Measurements from ENCODE around the gene SFMBT2. TPM values are rescaled to one million over a fixed set of nuclear protein-coding genes. Genes with fewer than 3 reads are reported as not detected.

SFMBT2 gene
- total RNA-seq, 4 donors from 2014 or later, result 7.6 to 15.4 (median 10.8) TPM

DNA sequence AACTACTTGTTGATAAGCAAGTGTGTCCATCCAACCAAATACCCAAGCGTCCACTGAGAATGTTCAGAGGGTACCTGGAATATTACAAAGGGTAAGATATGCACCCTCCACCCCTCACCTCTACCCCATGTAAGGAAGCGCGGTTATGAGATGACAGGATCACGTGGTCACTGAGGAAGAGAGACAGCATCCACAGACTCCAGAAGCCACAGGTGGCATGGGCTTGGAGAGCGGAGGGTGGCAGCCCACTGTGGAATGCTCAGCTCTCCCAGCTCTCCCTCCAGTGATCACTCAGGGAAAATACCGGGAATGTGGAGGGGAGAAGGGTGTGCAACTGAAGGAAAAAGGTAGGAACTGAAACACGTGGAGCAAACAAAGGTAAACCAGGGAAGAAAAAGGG is 25.7 kb downstream of the SFMBT2 start:
- no peak for DNase-seq (ENCODE audit: extremely low spot score)
- 77% methylated on average over 6 of the region's 7 CpGs for WGBS
- Histone ChIP-seq H3K27me3 (no peaks in the 10 kb centered on the region), H3K9me3 (no peaks in the 10 kb centered on the region), H3K36me3 (peaks cover 8 to 16% (median 13%) of the 10 kb centered on the region in 4 donors), H3K4me1 (peaks cover 8 to 13% (median 10%) of the 10 kb centered on the region in 4 donors), H3K27ac (replicated peaks in 1 of 4) (no peak overlapping the region), H3K4me3 (no peak overlapping the region)
- intact Hi-C loops (cut with DNase I), result no loop called here
- TF ChIP-seq POLR2AphosphoS5 (IDR thresholded peaks at IDR 0.05), result no peak
- TF ChIP-seq EP300 (IDR thresholded peaks at IDR 0.05), result no peak
- no peak for TF ChIP-seq POLR2A (IDR thresholded peaks at IDR 0.05; ENCODE audit: low read depth)
- TF ChIP-seq, protein P1, sequence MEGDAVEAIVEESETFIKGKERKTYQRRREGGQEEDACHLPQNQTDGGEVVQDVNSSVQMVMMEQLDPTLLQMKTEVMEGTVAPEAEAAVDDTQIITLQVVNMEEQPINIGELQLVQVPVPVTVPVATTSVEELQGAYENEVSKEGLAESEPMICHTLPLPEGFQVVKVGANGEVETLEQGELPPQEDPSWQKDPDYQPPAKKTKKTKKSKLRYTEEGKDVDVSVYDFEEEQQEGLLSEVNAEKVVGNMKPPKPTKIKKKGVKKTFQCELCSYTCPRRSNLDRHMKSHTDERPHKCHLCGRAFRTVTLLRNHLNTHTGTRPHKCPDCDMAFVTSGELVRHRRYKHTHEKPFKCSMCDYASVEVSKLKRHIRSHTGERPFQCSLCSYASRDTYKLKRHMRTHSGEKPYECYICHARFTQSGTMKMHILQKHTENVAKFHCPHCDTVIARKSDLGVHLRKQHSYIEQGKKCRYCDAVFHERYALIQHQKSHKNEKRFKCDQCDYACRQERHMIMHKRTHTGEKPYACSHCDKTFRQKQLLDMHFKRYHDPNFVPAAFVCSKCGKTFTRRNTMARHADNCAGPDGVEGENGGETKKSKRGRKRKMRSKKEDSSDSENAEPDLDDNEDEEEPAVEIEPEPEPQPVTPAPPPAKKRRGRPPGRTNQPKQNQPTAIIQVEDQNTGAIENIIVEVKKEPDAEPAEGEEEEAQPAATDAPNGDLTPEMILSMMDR (IDR thresholded peaks at IDR 0.05), result no peak

GRCh38 chr10:7383442-7383841 is 27.4 kb downstream of the SFMBT2 start:
- intact Hi-C loops (cut with DNase I), result no loop called here
- no peaks in the 10 kb centered on the region for H3K9me3 ChIP-seq
- WGBS, result 83% methylated on average over 7 of the region's 7 CpGs

DNA sequence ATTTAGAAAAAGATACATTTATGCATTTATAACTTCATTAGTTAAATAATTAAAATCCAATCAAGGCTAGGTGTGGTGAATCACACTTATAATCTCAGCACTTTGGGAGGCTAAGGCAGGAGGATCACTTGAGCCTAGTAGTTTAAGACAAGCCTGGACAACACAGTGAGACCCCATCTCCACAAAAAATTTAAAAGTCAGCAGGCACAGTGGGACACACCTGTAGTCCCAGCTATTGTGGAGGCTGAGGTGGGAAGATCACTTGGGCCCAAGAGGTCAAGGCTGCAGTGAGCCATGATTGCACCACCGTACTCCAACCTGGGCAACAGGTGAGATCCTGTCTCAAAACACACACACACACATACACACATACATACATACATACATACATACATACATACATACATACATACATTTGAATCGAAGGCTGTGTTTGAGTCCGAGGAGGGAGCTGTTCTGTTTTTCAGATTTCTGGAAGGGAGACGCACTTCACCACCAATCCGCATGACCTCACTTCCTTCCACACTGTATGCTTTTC is 30.1 kb downstream of the SFMBT2 start:
- Histone ChIP-seq H3K27me3 (no peaks in the 10 kb centered on the region), H3K36me3 (peaks cover 8 to 36% (median 24%) of the 10 kb centered on the region in 4 donors), H3K4me1 (no peaks in the 10 kb centered on the region), H3K4me3 (no peak overlapping the region), H3K9me3 (no peaks in the 10 kb centered on the region), H3K27ac (replicated peaks in 1 of 4) (no peak overlapping the region)
- TF ChIP-seq POLR2AphosphoS5 (IDR thresholded peaks at IDR 0.05) (no peak), EP300 (IDR thresholded peaks at IDR 0.05) (no peak), POLR2A (IDR thresholded peaks at IDR 0.05; ENCODE audit: low read depth) (no peak)
- TF ChIP-seq, protein P1 (IDR thresholded peaks at IDR 0.05), result no peak
- intact Hi-C loops (cut with DNase I), result no loop called here
- no peak for DNase-seq (ENCODE audit: extremely low spot score)
- 84% methylated on average over 5 of the region's 5 CpGs for WGBS

More at GRCh38 chr10:7383442-7383841, 27.4 kb downstream of the SFMBT2 start:
- no peak for TF ChIP-seq POLR2AphosphoS5 (IDR thresholded peaks at IDR 0.05)
- no peak for DNase-seq (ENCODE audit: extremely low spot score)
- H3K27ac ChIP-seq (replicated peaks in 1 of 4), result no peak overlapping the region
- no peak overlapping the region for H3K4me3 ChIP-seq
- H3K27me3 ChIP-seq, result no peaks in the 10 kb centered on the region
- no peaks in the 10 kb centered on the region for H3K4me1 ChIP-seq
- H3K36me3 ChIP-seq, result peaks cover 8 to 29% (median 20%) of the 10 kb centered on the region in 4 donors

DNA sequence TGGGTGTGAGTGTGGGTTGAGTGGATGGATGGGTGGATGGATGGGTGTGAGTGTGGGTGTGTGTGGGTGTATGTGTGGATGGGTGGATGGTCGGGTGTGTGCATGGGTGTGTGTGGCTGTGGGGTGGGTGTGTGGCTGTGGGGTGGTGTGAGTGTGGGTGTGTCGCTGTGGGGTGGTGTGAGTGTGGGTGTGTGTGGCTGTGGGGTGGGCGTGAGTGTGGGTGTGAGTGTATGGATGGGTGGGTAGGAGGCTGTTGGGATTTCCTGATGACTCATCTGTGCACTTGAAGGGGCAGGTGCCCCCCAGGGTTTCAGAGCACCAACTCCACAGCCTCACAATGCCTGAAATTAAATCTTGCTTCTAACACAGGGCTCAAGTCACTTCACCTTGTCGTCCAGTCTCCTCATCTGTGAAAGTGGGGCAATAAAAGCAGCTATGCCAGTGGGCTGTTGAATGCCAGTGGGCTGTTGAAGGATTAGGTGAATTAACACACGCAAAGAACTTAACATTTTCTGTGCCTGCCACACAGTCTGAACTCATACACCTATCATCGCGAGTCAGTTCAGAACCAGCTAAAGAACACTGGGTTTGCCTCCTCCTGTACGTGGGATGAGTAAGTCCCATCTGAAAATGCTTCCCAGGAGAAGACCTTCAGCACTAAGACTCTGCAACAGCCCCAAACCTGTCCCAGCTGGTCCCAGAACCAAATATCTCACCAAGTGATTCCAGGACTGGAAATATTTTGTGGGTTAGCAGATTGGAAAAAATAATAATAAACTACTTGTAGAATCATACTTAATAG is 32.0 kb downstream of the SFMBT2 start:
- DNase-seq (ENCODE audit: extremely low spot score), result no peak
- whole genome bisulfite sequencing, result 92% methylated on average over 7 of the region's 8 CpGs

More for the DNA sequence above, 32.0 kb downstream of the SFMBT2 start:
- Histone ChIP-seq H3K36me3 (peaks cover 8 to 40% (median 24%) of the 10 kb centered on the region in 4 donors), H3K4me1 (no peaks in the 10 kb centered on the region), H3K27me3 (no peaks in the 10 kb centered on the region), H3K27ac (replicated peaks in 1 of 4) (no peak overlapping the region), H3K4me3 (no peak overlapping the region), H3K9me3 (no peaks in the 10 kb centered on the region)
- intact Hi-C loops (cut with DNase I), result no loop called here
- TF ChIP-seq, protein P1 (IDR thresholded peaks at IDR 0.05), result no peak
- TF ChIP-seq POLR2A (IDR thresholded peaks at IDR 0.05; ENCODE audit: low read depth) (no peak), POLR2AphosphoS5 (IDR thresholded peaks at IDR 0.05) (no peak), EP300 (IDR thresholded peaks at IDR 0.05) (no peak)

All from esophagus muscularis mucosa (tissue), 4 donors.